PFSK-1 (cell line): ENCODE results near the gene BCO1.

Experiments used
- FOXP2 ChIP-seq: optimal IDR thresholded peaks from 2 replicates; pipeline ENCODE3; 2011; ENCODE audit warnings: borderline replicate concordance, control low read depth, inconsistent platforms; ENCODE audit not compliant: insufficient read depth; ENCODE audit errors: extremely low read length, extremely low read depth
- POLR2AphosphoS5 ChIP-seq: IDR thresholded peaks from 2 replicates; pipeline ENCODE4 v1.6.1; 2012; ENCODE audit warnings: low read depth, mild to moderate bottlenecking, control low read depth, low read length, moderate library complexity
- REST ChIP-seq, 2 experiments: IDR thresholded peaks; 2 replicates each; pipeline versions ENCODE4 v1.6.1 to v1.8.0; 2011 to 2012; ENCODE audit warnings: low read depth in 2 of 2, low read length in 2 of 2, control low read depth in 1 of 2, inconsistent platforms in 1 of 2, mild to moderate bottlenecking in 1 of 2, moderate library complexity in 1 of 2; ENCODE audit not compliant: insufficient read depth in 1 of 2
- SIN3A ChIP-seq: IDR thresholded peaks from 2 replicates; pipeline ENCODE4 v1.6.1; 2012; ENCODE audit warnings: mild to moderate bottlenecking, low read length, moderate library complexity, borderline replicate concordance; ENCODE audit not compliant: insufficient read depth
- TAF1 ChIP-seq: IDR thresholded peaks from 2 replicates; pipeline ENCODE4 v1.6.1; 2012; ENCODE audit warnings: low read length, control low read depth, borderline replicate concordance; ENCODE audit not compliant: insufficient read depth

GRCh38 chr16:81227785-81228184 is 10.7 kb upstream of the BCO1 start:
- TF ChIP-seq POLR2AphosphoS5 (no peak), FOXP2 (no peak), REST (IDR thresholded peaks at IDR 0.05; ENCODE audit: insufficient read depth in 1 of 2, low read depth in 2 of 2, low read length in 2 of 2) (no peak), TAF1 (no peak), SIN3A (no peak)
